Neural cell (in vitro differentiated cells): ENCODE data around the gene AGTRAP.

Experiments used
- CTCF ChIP-seq: fragments of 450-650 bp; IDR thresholded peaks from 2 replicates; pipeline ENCODE4 v1.5.1; 2014; ENCODE audit warnings: antibody characterized with exemption, mild to moderate bottlenecking, moderate library complexity; ENCODE audit not compliant: poor library complexity, severe bottlenecking
- EZH2 ChIP-seq: fragments of 200-600, 300-800 bp; shearing (Covaris generic), sonication (generic); IDR thresholded peaks from 2 replicates; pipeline ENCODE4 v1.6.1; 2014; ENCODE audit warnings: antibody characterized with exemption, low read length, borderline replicate concordance, mild to moderate bottlenecking; ENCODE audit not compliant: insufficient read depth, poor library complexity, severe bottlenecking
- POLR2AphosphoS5 ChIP-seq: IDR thresholded peaks from 2 replicates; pipeline ENCODE4 v1.6.1; 2012
- RAD21 ChIP-seq: fragments of 450-650 bp; conservative IDR thresholded peaks from 2 replicates; pipeline ENCODE4 v1.6.1; 2014; ENCODE audit warnings: antibody characterized with exemption, mild to moderate bottlenecking, moderate library complexity
- SMC3 ChIP-seq: fragments of 450-650 bp; conservative IDR thresholded peaks from 2 replicates; pipeline ENCODE4 v1.6.1; 2014; ENCODE audit warnings: antibody characterized with exemption, mild to moderate bottlenecking, moderate library complexity; ENCODE audit not compliant: poor library complexity
- TAF1 ChIP-seq: IDR thresholded peaks from 2 replicates; pipeline ENCODE4 v1.6.1; 2012; ENCODE audit warnings: low read depth

- TF ChIP-seq POLR2AphosphoS5, result no peak
- TF ChIP-seq CTCF, result no peak
- TF ChIP-seq EZH2, result no peak
- TF ChIP-seq RAD21, result no peak
- TF ChIP-seq SMC3, result no peak
- no peak for TF ChIP-seq TAF1
Observed at GRCh38 chr1:11751087-11751486, 15.2 kb downstream of the AGTRAP start.
